ENCODE measurements around the gene SLC34A2.

The SLC34A2 gene

GRCh38 chr4:25700661-25701060 lies 45.0 kb downstream of the SLC34A2 start:
- Histone ChIP-seq H2AFZ (ENCODE audit: low read length) (no peak overlapping the region), H3K4me1 (ENCODE audit: insufficient read depth, low read length, severe bottlenecking) (no peaks in the 10 kb centered on the region), H3K4me3 (ENCODE audit: low read depth, low read length, poor library complexity, severe bottlenecking) (no peak overlapping the region), H3K36me3 (ENCODE audit: insufficient read depth, low read length) (no peaks in the 10 kb centered on the region), H3K27me3 (ENCODE audit: insufficient read depth, low read length) (no peaks in the 10 kb centered on the region), H3K9ac (ENCODE audit: low read length) (no peak overlapping the region), H4K20me1 (ENCODE audit: insufficient read depth, low read length) (no peaks in the 10 kb centered on the region), H3K9me3 (ENCODE audit: low read length) (no peaks in the 10 kb centered on the region), H3K9me2 (ENCODE audit: low read depth, low read length) (no peaks in the 10 kb centered on the region), H3K27ac (ENCODE audit: low read depth, low read length, poor library complexity, severe bottlenecking) (no peak overlapping the region), H3K4me2 (ENCODE audit: low read length) (no peak overlapping the region), H3K79me2 (ENCODE audit: insufficient read depth, low read length) (no peaks in the 10 kb centered on the region), H3F3A (ENCODE audit: insufficient read depth, low read length) (no peaks in the 10 kb centered on the region)
- no peak for TF ChIP-seq EZH2 (IDR thresholded peaks at IDR 0.05; ENCODE audit: borderline replicate concordance, low read length)
- TF ChIP-seq, protein P1, sequence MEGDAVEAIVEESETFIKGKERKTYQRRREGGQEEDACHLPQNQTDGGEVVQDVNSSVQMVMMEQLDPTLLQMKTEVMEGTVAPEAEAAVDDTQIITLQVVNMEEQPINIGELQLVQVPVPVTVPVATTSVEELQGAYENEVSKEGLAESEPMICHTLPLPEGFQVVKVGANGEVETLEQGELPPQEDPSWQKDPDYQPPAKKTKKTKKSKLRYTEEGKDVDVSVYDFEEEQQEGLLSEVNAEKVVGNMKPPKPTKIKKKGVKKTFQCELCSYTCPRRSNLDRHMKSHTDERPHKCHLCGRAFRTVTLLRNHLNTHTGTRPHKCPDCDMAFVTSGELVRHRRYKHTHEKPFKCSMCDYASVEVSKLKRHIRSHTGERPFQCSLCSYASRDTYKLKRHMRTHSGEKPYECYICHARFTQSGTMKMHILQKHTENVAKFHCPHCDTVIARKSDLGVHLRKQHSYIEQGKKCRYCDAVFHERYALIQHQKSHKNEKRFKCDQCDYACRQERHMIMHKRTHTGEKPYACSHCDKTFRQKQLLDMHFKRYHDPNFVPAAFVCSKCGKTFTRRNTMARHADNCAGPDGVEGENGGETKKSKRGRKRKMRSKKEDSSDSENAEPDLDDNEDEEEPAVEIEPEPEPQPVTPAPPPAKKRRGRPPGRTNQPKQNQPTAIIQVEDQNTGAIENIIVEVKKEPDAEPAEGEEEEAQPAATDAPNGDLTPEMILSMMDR (IDR thresholded peaks at IDR 0.05; ENCODE audit: low read length): no peak

- H3K36me3 ChIP-seq (ENCODE audit: insufficient read depth, low read length): no peaks in the 10 kb centered on the region
- H3K4me3 ChIP-seq (ENCODE audit: low read depth, low read length, poor library complexity, severe bottlenecking): no peak overlapping the region
- no peak overlapping the region for H2AFZ ChIP-seq (ENCODE audit: low read length)
- H3K9ac ChIP-seq (ENCODE audit: low read length): no peak overlapping the region
- no peaks in the 10 kb centered on the region for H3K27me3 ChIP-seq (ENCODE audit: insufficient read depth, low read length)
- no peak overlapping the region for H3K4me2 ChIP-seq (ENCODE audit: low read length)
- no peaks in the 10 kb centered on the region for H3F3A ChIP-seq (ENCODE audit: insufficient read depth, low read length)
- no peak overlapping the region for H3K27ac ChIP-seq (ENCODE audit: low read depth, low read length, poor library complexity, severe bottlenecking)
- TF ChIP-seq EZH2 (IDR thresholded peaks at IDR 0.05; ENCODE audit: borderline replicate concordance, low read length): no peak
- TF ChIP-seq, protein P1 (IDR thresholded peaks at IDR 0.05; ENCODE audit: low read length): no peak
- no peaks in the 10 kb centered on the region for H3K9me2 ChIP-seq (ENCODE audit: low read depth, low read length)
- H3K9me3 ChIP-seq (ENCODE audit: low read length): no peaks in the 10 kb centered on the region
- no peaks in the 10 kb centered on the region for H3K79me2 ChIP-seq (ENCODE audit: insufficient read depth, low read length)
- no peaks in the 10 kb centered on the region for H4K20me1 ChIP-seq (ENCODE audit: insufficient read depth, low read length)
- H3K4me1 ChIP-seq (ENCODE audit: insufficient read depth, low read length, severe bottlenecking): no peaks in the 10 kb centered on the region
These were observed 47.2 kb downstream of the SLC34A2 start for GRCh38 chr4:25702848-25703247.

DNA sequence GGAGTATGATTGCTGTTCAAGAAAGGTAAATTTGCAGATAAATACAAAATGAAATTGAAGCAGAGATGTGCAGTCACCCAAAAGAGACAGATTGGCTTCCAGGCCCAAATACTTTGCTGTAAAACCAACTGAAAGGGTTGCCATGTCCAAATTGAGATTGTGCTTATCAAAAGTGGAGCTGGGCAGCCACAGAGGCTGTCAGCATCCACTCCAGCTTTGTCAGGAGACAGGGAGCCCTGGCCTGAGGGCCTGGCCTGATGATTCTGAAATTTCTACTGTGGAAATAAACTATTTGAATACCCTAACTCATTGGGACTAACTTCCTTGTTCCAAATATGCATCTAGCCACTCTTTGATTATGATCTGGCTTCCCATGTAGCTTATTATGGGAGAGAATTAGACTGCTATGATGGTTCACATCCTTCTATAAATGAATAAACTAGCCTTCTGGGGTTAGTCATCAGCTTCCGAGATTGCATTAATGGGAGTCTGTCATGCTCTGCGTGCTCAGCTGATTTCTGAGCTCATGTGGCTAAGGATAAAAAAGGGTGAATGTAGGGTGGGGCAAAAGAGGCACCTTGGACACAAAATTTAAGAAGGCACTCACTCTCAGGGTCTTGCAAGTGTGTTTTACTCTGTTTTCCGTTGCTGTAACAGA lies 48.2 kb downstream of the SLC34A2 start:
- no peaks in the 10 kb centered on the region for H3K9me2 ChIP-seq (ENCODE audit: low read depth, low read length)
- H3K4me2 ChIP-seq (ENCODE audit: low read length): no peak overlapping the region
- no peak overlapping the region for H2AFZ ChIP-seq (ENCODE audit: low read length)
- H3K9me3 ChIP-seq (ENCODE audit: low read length): no peaks in the 10 kb centered on the region
- no peak overlapping the region for H3K27ac ChIP-seq (ENCODE audit: low read depth, low read length, poor library complexity, severe bottlenecking)
- no peaks in the 10 kb centered on the region for H3F3A ChIP-seq (ENCODE audit: insufficient read depth, low read length)
- no peaks in the 10 kb centered on the region for H3K27me3 ChIP-seq (ENCODE audit: insufficient read depth, low read length)
- no peak for TF ChIP-seq EZH2 (IDR thresholded peaks at IDR 0.05; ENCODE audit: borderline replicate concordance, low read length)
- TF ChIP-seq, protein P1 (IDR thresholded peaks at IDR 0.05; ENCODE audit: low read length): no peak
- no peaks in the 10 kb centered on the region for H4K20me1 ChIP-seq (ENCODE audit: insufficient read depth, low read length)
- no peak overlapping the region for H3K9ac ChIP-seq (ENCODE audit: low read length)
- H3K4me1 ChIP-seq (ENCODE audit: insufficient read depth, low read length, severe bottlenecking): no peaks in the 10 kb centered on the region
- no peak overlapping the region for H3K4me3 ChIP-seq (ENCODE audit: low read depth, low read length, poor library complexity, severe bottlenecking)
- no peaks in the 10 kb centered on the region for H3K36me3 ChIP-seq (ENCODE audit: insufficient read depth, low read length)
- H3K79me2 ChIP-seq (ENCODE audit: insufficient read depth, low read length): no peaks in the 10 kb centered on the region

All from OCI-LY1 (cell line).